IMR-90 (cell line): ENCODE data around the gene WWP2. TPM values are rescaled to one million over a fixed set of nuclear protein-coding genes. Genes with fewer than 3 reads are reported as not detected.

ENCODE experiments used
- ATAC-seq: fragments of 200-7000 bp; cut with Tn5 transposase; 2 replicates; pipeline ENCODE4 v1.9.1; 2020; ENCODE audit warnings: low read depth, mild to moderate bottlenecking, moderate library complexity
- BruUV-seq: library from RNA; stranded (reverse); fragments of 400-500 nt; replicated peaks from 2 replicates; lab custom pipeline; 2021; lab: Mats Ljungman, UMichigan
- CTCF ChIA-PET: fragments of 300-600 bp; formaldehyde crosslinking; extraction: SDS; loops from one replicate; lab custom pipeline; 2021; ENCODE audit warnings: antibody characterized with exemption; lab: Yijun Ruan, JAX
- POLR2A ChIA-PET: fragments of 300-600 bp; sonication (Branson Sonifier 250); formaldehyde crosslinking; loops from one replicate; lab custom pipeline; 2022; ENCODE audit warnings: antibody characterized with exemption; ENCODE audit not compliant: unreplicated experiment; lab: Charles Lee
- DNase-seq: peaks from one replicate; pipeline ENCODE4 v3.0.0; 2013
- H2AFZ ChIP-seq: replicated peaks from 2 replicates; pipeline ENCODE3; 2013; ENCODE audit warnings: low read length, mild to moderate bottlenecking; ENCODE audit not compliant: poor library complexity
- H2AK5ac ChIP-seq: 2 replicates; pipeline ENCODE4 v1.6.1; 2013; ENCODE audit warnings: low read depth, low read length, inconsistent platforms
- H2AK9ac ChIP-seq: replicated peaks from 2 replicates; pipeline ENCODE3; 2013; ENCODE audit warnings: mild to moderate bottlenecking, low read depth, low read length, moderate library complexity; ENCODE audit not compliant: poor library complexity
- H2BK120ac ChIP-seq: 2 replicates; pipeline ENCODE4 v1.6.1; 2013; ENCODE audit warnings: low read depth, low read length, inconsistent platforms
- H2BK15ac ChIP-seq: 3 replicates; pipeline ENCODE4 v1.6.1; 2013; ENCODE audit warnings: low read depth, low read length, inconsistent platforms
- H2BK20ac ChIP-seq: 2 replicates; pipeline ENCODE4 v1.6.1; 2013; ENCODE audit warnings: low read depth, mild to moderate bottlenecking, inconsistent platforms, low read length, moderate library complexity
- H2BK5ac ChIP-seq: 2 replicates; pipeline ENCODE4 v1.6.1; 2013; ENCODE audit warnings: mild to moderate bottlenecking, low read depth, low read length, inconsistent platforms; ENCODE audit not compliant: poor library complexity, severe bottlenecking
- H3K14ac ChIP-seq: replicated peaks from 2 replicates; pipeline ENCODE4 v1.6.1; 2013; ENCODE audit warnings: low read depth, low read length, inconsistent platforms
- H3K18ac ChIP-seq: 2 replicates; pipeline ENCODE4 v1.6.1; 2013; ENCODE audit warnings: low read depth, low read length, control low read depth
- H3K23ac ChIP-seq: 2 replicates; pipeline ENCODE4 v1.6.1; 2013; ENCODE audit warnings: low read depth, low read length, inconsistent platforms
- H3K27ac ChIP-seq: 2 replicates; pipeline ENCODE4 v1.5.1; 2013; ENCODE audit warnings: mild to moderate bottlenecking, control low read depth, low read length; ENCODE audit not compliant: insufficient read depth
- H3K27me3 ChIP-seq: 2 replicates; pipeline ENCODE4 v1.6.1; 2013; ENCODE audit warnings: low read length; ENCODE audit not compliant: control insufficient read depth, insufficient read depth
- H3K36me3 ChIP-seq: 2 replicates; pipeline ENCODE4 v1.6.1; 2013; ENCODE audit warnings: low read length, mixed read lengths; ENCODE audit not compliant: control insufficient read depth, insufficient read depth
- H3K4ac ChIP-seq: 2 replicates; pipeline ENCODE4 v1.6.1; 2013; ENCODE audit warnings: low read depth, low read length, inconsistent platforms
- H3K4me1 ChIP-seq: 2 replicates; pipeline ENCODE4 v1.6.1; 2013; ENCODE audit warnings: low read length, mixed read lengths; ENCODE audit not compliant: control insufficient read depth, insufficient read depth
- H3K4me2 ChIP-seq: 2 replicates; pipeline ENCODE4 v1.6.1; 2013; ENCODE audit warnings: low read depth, mild to moderate bottlenecking, control low read depth, low read length, moderate library complexity
- H3K4me3 ChIP-seq: 2 replicates; pipeline ENCODE4 v1.5.1; 2013; ENCODE audit warnings: low read depth, mild to moderate bottlenecking, control low read depth, low read length, moderate library complexity; ENCODE audit not compliant: insufficient read depth
- H3K56ac ChIP-seq: 2 replicates; pipeline ENCODE4 v1.6.1; 2013; ENCODE audit warnings: low read length, inconsistent platforms; ENCODE audit not compliant: insufficient read depth; ENCODE audit errors: extremely low read depth
- H3K79me1 ChIP-seq, 2 experiments: 2 replicates each; pipeline ENCODE4 v1.6.1; 2013; ENCODE audit warnings: low read length in 2 of 2, inconsistent platforms in 1 of 2, low read depth in 1 of 2
- H3K9ac ChIP-seq: 2 replicates; pipeline ENCODE4 v1.6.1; 2013; ENCODE audit warnings: low read depth, low read length, control low read depth
- H3K9me1 ChIP-seq: 2 replicates; pipeline ENCODE4 v1.6.1; 2013; ENCODE audit warnings: low read length, inconsistent platforms; ENCODE audit not compliant: insufficient read depth
- H3K9me3 ChIP-seq: 2 replicates; pipeline ENCODE4 v1.6.1; 2013; ENCODE audit warnings: low read length; ENCODE audit not compliant: control insufficient read depth, insufficient read depth
- H4K20me1 ChIP-seq: 2 replicates; pipeline ENCODE4 v1.6.1; 2013; ENCODE audit warnings: low read length, inconsistent platforms; ENCODE audit not compliant: insufficient read depth
- H4K5ac ChIP-seq: 2 replicates; pipeline ENCODE4 v1.6.1; 2013; ENCODE audit warnings: mild to moderate bottlenecking, low read depth, low read length, control low read depth
- H4K8ac ChIP-seq, 2 experiments: 2 replicates each; pipeline ENCODE4 v1.6.1; 2013; ENCODE audit warnings: low read depth in 2 of 2, low read length in 2 of 2, control low read depth in 1 of 2, inconsistent platforms in 1 of 2
- H4K91ac ChIP-seq: 2 replicates; pipeline ENCODE4 v1.6.1; 2013; ENCODE audit warnings: low read depth, low read length, inconsistent platforms; ENCODE audit not compliant: insufficient read depth
- CEBPB ChIP-seq: IDR thresholded peaks from 2 replicates; pipeline ENCODE4 v1.6.1; 2012; ENCODE audit warnings: low read depth, low read length, improper control_type of control experiment
- CTCF ChIP-seq: conservative IDR thresholded peaks from 2 replicates; pipeline ENCODE4 v1.5.1; 2012; ENCODE audit warnings: mild to moderate bottlenecking, low read depth, low read length, improper control_type of control experiment
- FOS ChIP-seq: fragments of 150-350 bp; IDR thresholded peaks from 2 replicates; pipeline ENCODE4 v1.6.1; 2016; ENCODE audit warnings: low read depth, low read length
- MXI1 ChIP-seq: IDR thresholded peaks from 2 replicates; pipeline ENCODE4 v1.6.1; 2012; ENCODE audit warnings: low read depth, mild to moderate bottlenecking, low read length, moderate library complexity, borderline replicate concordance
- RCOR1 ChIP-seq: IDR thresholded peaks from 2 replicates; pipeline ENCODE4 v1.6.1; 2012; ENCODE audit warnings: mild to moderate bottlenecking, low read length, improper control_type of control experiment; ENCODE audit not compliant: insufficient replicate concordance
- RFX5 ChIP-seq: IDR thresholded peaks from 2 replicates; pipeline ENCODE4 v1.8.0; 2012; ENCODE audit warnings: low read depth, mild to moderate bottlenecking, low read length, moderate library complexity
- USF2 ChIP-seq: fragments of 150-350 bp; IDR thresholded peaks from 2 replicates; pipeline ENCODE4 v1.6.1; 2017; ENCODE audit warnings: mild to moderate bottlenecking, antibody characterized with exemption, low read length, low read depth
- WGBS, 2 experiments: methylation state at CpG; one replicate each; pipeline versions ENCODE4 v1.1.5 to v1.1.7; 2013; ENCODE audit warnings: missing lambda C conversion rate in 2 of 2; ENCODE audit not compliant: insufficient read length in 1 of 2; ENCODE audit errors: extremely low coverage in 2 of 2; 5-methylcytosine and 5-hydroxymethylcytosine counted together
- dilution Hi-C: fragments of 300-500 bp; cut with HindIII; formaldehyde crosslinking; loops from one replicate; pipeline ENCODE4 v1.14.3; 2018; ENCODE audit warnings: low sequenced_read_pairs; ENCODE audit not compliant: unreplicated experiment
- in situ Hi-C: fragments of 300-500 bp; cut with MboI; formaldehyde crosslinking; loops from 3 replicates; pipeline ENCODE4 v1.14.3; 2019; ENCODE audit warnings: low sequenced_read_pairs, inconsistent platforms, mixed read lengths
- intact Hi-C: fragments of 100-400 bp; cut with micrococcal nuclease; formaldehyde crosslinking; loops from 2 replicates; pipeline ENCODE4 v1.10.0; 2022
- polyA plus RNA-seq, 3 experiments: library from polyadenylated mRNA; depleted of rRNA; stranded (reverse); fragments of >200 nt; gene quantifications; 2 replicates each; pipeline ENCODE4 v1.2.3, GENCODE V29; 2012; ENCODE audit warnings: low replicate concordance in 1 of 3
- total RNA-seq: library from RNA; depleted of rRNA; stranded (reverse); fragments of >200 nt; gene quantifications from 2 replicates; pipeline ENCODE4 v1.2.3, GENCODE V29; 2012

The WWP2 gene
- total and polyA plus RNA-seq, 2 of the 4 experiments (the other 2 are of a cell fraction) = 12.7 to 13.7 TPM

DNA sequence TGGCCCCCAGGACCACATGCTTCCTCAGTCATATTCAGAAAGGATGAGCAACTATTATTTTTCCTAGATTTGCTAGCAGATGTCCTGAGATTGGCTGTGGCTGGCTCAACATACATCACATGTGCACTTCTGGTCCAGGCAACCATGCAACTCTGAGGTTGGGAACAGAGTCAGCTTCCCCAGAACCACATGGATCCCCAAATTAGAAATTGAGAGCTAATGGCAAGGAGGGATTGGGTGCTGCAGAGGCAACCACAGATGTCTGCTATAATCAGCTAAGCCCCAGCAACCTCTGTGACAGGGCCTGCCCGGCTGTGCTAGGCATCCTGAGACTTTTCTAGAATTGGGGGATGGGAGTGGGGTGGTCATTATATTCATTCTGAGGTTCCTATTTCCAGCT, 155.2 kb downstream of the WWP2 start:
- H3K4me3 ChIP-seq = no peak overlapping the region

More for the DNA sequence above, 155.2 kb downstream of the WWP2 start:
- peak overlapping the region; percentile 47; the same call in 1 of the 2 replicates for H4K5ac ChIP-seq
- intact Hi-C loops = loop anchor here (5.0 kb wide), 2 partner anchors 35 to 55 kb away; no protein-coding TSS in a partner anchor
- no peaks in the 10 kb centered on the region for H3K79me1 ChIP-seq
- no peak overlapping the region for H3K56ac ChIP-seq
- 0 out of 2 replicates have a peak overlapping the region, but pooled peaks have one; percentile 8 for H3K14ac ChIP-seq
- dilution Hi-C loops = no loop called here
- BruUV-seq = no TSS peak
- no peaks in the 10 kb centered on the region for H3K27me3 ChIP-seq
- WGBS, 2 experiments = no CpG with 5 or more reads among the region's 1 CpG
- H3K23ac ChIP-seq = no peak overlapping the region
- no peak overlapping the region for H3K9ac ChIP-seq
- peaks cover 3% of the 10 kb centered on the region for H3K9me1 ChIP-seq
- ChIA-PET CTCF (interaction anchor here (1.0 to 1.2 kb wide), 2 partner anchors 12 to 13 kb away, joined by 3 read pairs; no protein-coding TSS in a partner anchor), POLR2A (no interaction called here)
- peak overlapping the region; percentile 48 for H3K4ac ChIP-seq
- no peaks in the 10 kb centered on the region for H3K36me3 ChIP-seq
- DNase-seq (no peak), ATAC-seq (peak; percentile 34)
- H3K4me1 ChIP-seq = peaks cover 11% of the 10 kb centered on the region
- H4K91ac ChIP-seq = peak overlapping the region; percentile 63
- in situ Hi-C loops = no loop called here
- TF ChIP-seq CTCF (no peak), FOS (no peak), RCOR1 (no peak), CEBPB (no peak), RFX5 (no peak), USF2 (0 out of 2 replicates have a peak, but pooled peaks have one; percentile 10), MXI1 (no peak)
- peak overlapping the region; percentile 62 for H3K4me2 ChIP-seq
- no peaks in the 10 kb centered on the region for H3K9me3 ChIP-seq
- peak overlapping the region; percentile 40 for H2BK20ac ChIP-seq
- peak overlapping the region; percentile 79 for H2AK9ac ChIP-seq
- H4K20me1 ChIP-seq = no peaks in the 10 kb centered on the region
- H4K8ac ChIP-seq = peak overlapping the region; percentile 1 to 57; a peak in 1 of 4 replicates
- peak overlapping the region; percentile 96; the same call in 1 of the 3 replicates for H2BK15ac ChIP-seq
- peak overlapping the region; percentile 60 for H3K27ac ChIP-seq
- H2BK5ac ChIP-seq = peak overlapping the region; percentile 84
- peak overlapping the region; percentile 60 for H2BK120ac ChIP-seq
- H2AK5ac ChIP-seq = peak overlapping the region; percentile 65; the same call in 1 of the 2 replicates
- peak overlapping the region; percentile 87 for H2AFZ ChIP-seq
- H3K18ac ChIP-seq = peak overlapping the region; percentile 14
